Measurements from ENCODE around the gene ERP29.

Gene ERP29

DNA sequence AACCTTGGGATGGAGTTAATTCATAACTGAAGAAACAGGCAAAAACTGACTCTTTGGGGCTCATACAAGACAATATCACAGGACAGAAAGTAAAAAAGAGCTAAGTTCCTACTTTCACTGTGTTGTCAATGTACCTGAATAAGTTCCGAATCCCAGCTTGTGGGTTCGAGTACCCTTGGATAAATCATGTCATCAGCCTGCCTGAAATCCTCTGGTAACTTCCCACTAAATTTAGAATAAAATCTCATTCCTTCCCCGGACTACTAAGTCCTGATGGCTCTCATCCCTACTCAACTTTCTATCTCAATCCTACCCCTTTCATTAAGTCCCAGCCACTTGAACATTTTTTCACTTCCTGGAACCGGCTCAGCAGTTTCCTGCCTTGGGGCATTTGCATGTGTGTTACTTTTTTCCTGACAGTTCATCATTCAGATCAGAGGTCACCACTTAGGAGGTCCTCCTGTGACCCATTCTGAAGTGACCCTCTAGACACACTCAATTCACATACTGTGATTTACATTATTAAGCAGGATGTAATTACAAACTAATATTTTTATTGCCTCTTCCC, 12.7 kb downstream of the ERP29 start:
- no peak overlapping the region for H2BK120ac ChIP-seq (ENCODE audit: low read depth, low read length)
- no peak overlapping the region for H2BK15ac ChIP-seq (ENCODE audit: low read length)
- H3K27ac ChIP-seq (replicated peaks; ENCODE audit: low read length), result no peak overlapping the region
- no peaks in the 10 kb centered on the region for H3K9me3 ChIP-seq (replicated peaks in 1 of 2; ENCODE audit: control insufficient read depth in 2 of 2, insufficient read depth in 1 of 2, low read depth in 1 of 2, low read length in 2 of 2)
- no peak for DNase-seq (ENCODE audit: low spot score)
- no peaks in the 10 kb centered on the region for H3K27me3 ChIP-seq (ENCODE audit: control insufficient read depth in 3 of 3, insufficient read depth in 3 of 3, low read depth in 1 of 3, low read length in 3 of 3)
- no peak overlapping the region for H2BK12ac ChIP-seq (ENCODE audit: low read length)
- WGBS, 2 donors (ENCODE audit: extremely low coverage in 2 of 2, insufficient read length in 2 of 2, insufficient replicate concordance in 1 of 2), result no CpG with 5 or more reads among the region's 4 CpGs
- no peak overlapping the region for H3K23ac ChIP-seq (ENCODE audit: low read depth, low read length, poor library complexity)
- no peak overlapping the region for H2AFZ ChIP-seq (ENCODE audit: low read length)
- H3K14ac ChIP-seq (ENCODE audit: low read length), result no peak overlapping the region
- peaks cover 18 to 92% of the 10 kb centered on the region in 2 donors for H3K36me3 ChIP-seq (replicated peaks in 1 of 2; ENCODE audit: control insufficient read depth in 2 of 2, insufficient read depth in 2 of 2, low read length in 2 of 2)
- H2AK5ac ChIP-seq (ENCODE audit: low read depth, low read length), result no peak overlapping the region
- H4K91ac ChIP-seq (ENCODE audit: low read depth, low read length, poor library complexity), result no peak overlapping the region
- no peak overlapping the region for H3K4me3 ChIP-seq (ENCODE audit: low read length in 2 of 2)
- H3K79me1 ChIP-seq (ENCODE audit: low read depth, low read length), result no peaks in the 10 kb centered on the region
- H4K8ac ChIP-seq (ENCODE audit: low read depth, low read length), result no peak overlapping the region
- H3K4me1 ChIP-seq (ENCODE audit: control insufficient read depth in 2 of 2, insufficient read depth in 1 of 2, low read depth in 1 of 2, low read length in 2 of 2), result peaks cover 0 to 6% of the 10 kb centered on the region in 2 donors
- H3K18ac ChIP-seq (ENCODE audit: low read length), result no peak overlapping the region
- H3K9ac ChIP-seq (ENCODE audit: low read depth, low read length, poor library complexity), result no peak overlapping the region
- H3K4me2 ChIP-seq (ENCODE audit: insufficient read depth, low read length, poor library complexity, severe bottlenecking), result no peak overlapping the region
- no peak overlapping the region for H3K4ac ChIP-seq (ENCODE audit: low read length)
- H2BK5ac ChIP-seq (ENCODE audit: low read length), result no peak overlapping the region

- Histone ChIP-seq H3K4ac (ENCODE audit: low read length) (no peak overlapping the region), H3K18ac (ENCODE audit: low read length) (no peak overlapping the region), H4K91ac (ENCODE audit: low read depth, low read length, poor library complexity) (no peak overlapping the region), H3K79me1 (ENCODE audit: low read depth, low read length) (no peaks in the 10 kb centered on the region), H3K14ac (ENCODE audit: low read length) (no peak overlapping the region), H3K4me1 (ENCODE audit: control insufficient read depth in 2 of 2, insufficient read depth in 1 of 2, low read depth in 1 of 2, low read length in 2 of 2) (peaks cover 0 to 6% of the 10 kb centered on the region in 2 donors), H3K23ac (ENCODE audit: low read depth, low read length, poor library complexity) (no peak overlapping the region), H2BK12ac (ENCODE audit: low read length) (no peak overlapping the region), H2AK5ac (ENCODE audit: low read depth, low read length) (no peak overlapping the region), H3K4me3 (ENCODE audit: low read length in 2 of 2) (no peak overlapping the region), H3K9me3 (replicated peaks in 1 of 2; ENCODE audit: control insufficient read depth in 2 of 2, insufficient read depth in 1 of 2, low read depth in 1 of 2, low read length in 2 of 2) (no peaks in the 10 kb centered on the region), H3K27ac (replicated peaks; ENCODE audit: low read length) (no peak overlapping the region), H3K9ac (ENCODE audit: low read depth, low read length, poor library complexity) (no peak overlapping the region), H4K8ac (ENCODE audit: low read depth, low read length) (no peak overlapping the region), H3K36me3 (replicated peaks in 1 of 2; ENCODE audit: control insufficient read depth in 2 of 2, insufficient read depth in 2 of 2, low read length in 2 of 2) (peaks cover 14 to 92% of the 10 kb centered on the region in 2 donors), H2BK15ac (ENCODE audit: low read length) (no peak overlapping the region), H2AFZ (ENCODE audit: low read length) (no peak overlapping the region), H3K4me2 (ENCODE audit: insufficient read depth, low read length, poor library complexity, severe bottlenecking) (no peak overlapping the region), H2BK120ac (ENCODE audit: low read depth, low read length) (no peak overlapping the region), H3K27me3 (ENCODE audit: control insufficient read depth in 3 of 3, insufficient read depth in 3 of 3, low read depth in 1 of 3, low read length in 3 of 3) (no peaks in the 10 kb centered on the region), H2BK5ac (ENCODE audit: low read length) (no peak overlapping the region)
- WGBS, 2 donors (ENCODE audit: extremely low coverage in 2 of 2, insufficient read length in 2 of 2, insufficient replicate concordance in 1 of 2), result no CpG with 5 or more reads among the region's 2 CpGs
- no peak for DNase-seq (ENCODE audit: low spot score)
These were observed 16.1 kb downstream of the ERP29 start for GRCh38 chr12:112029301-112029700.

GRCh38 chr12:112031472-112031871, 18.2 kb downstream of the ERP29 start:
- Histone ChIP-seq H3K27me3 (ENCODE audit: control insufficient read depth in 3 of 3, insufficient read depth in 3 of 3, low read depth in 1 of 3, low read length in 3 of 3) (no peaks in the 10 kb centered on the region), H3K4me1 (ENCODE audit: control insufficient read depth in 2 of 2, insufficient read depth in 1 of 2, low read depth in 1 of 2, low read length in 2 of 2) (no peaks in the 10 kb centered on the region), H3K4me3 (ENCODE audit: low read length in 2 of 2) (no peak overlapping the region), H2BK5ac (ENCODE audit: low read length) (no peak overlapping the region), H3K9ac (ENCODE audit: low read depth, low read length, poor library complexity) (no peak overlapping the region), H3K4me2 (ENCODE audit: insufficient read depth, low read length, poor library complexity, severe bottlenecking) (no peak overlapping the region), H4K91ac (ENCODE audit: low read depth, low read length, poor library complexity) (no peak overlapping the region), H3K27ac (replicated peaks; ENCODE audit: low read length) (no peak overlapping the region), H2BK12ac (ENCODE audit: low read length) (no peak overlapping the region), H4K8ac (ENCODE audit: low read depth, low read length) (no peak overlapping the region), H2BK15ac (ENCODE audit: low read length) (no peak overlapping the region), H3K9me3 (replicated peaks in 1 of 2; ENCODE audit: control insufficient read depth in 2 of 2, insufficient read depth in 1 of 2, low read depth in 1 of 2, low read length in 2 of 2) (no peaks in the 10 kb centered on the region), H2AFZ (ENCODE audit: low read length) (no peak overlapping the region), H2BK120ac (ENCODE audit: low read depth, low read length) (no peak overlapping the region), H3K79me1 (ENCODE audit: low read depth, low read length) (no peaks in the 10 kb centered on the region), H2AK5ac (ENCODE audit: low read depth, low read length) (no peak overlapping the region), H3K14ac (ENCODE audit: low read length) (no peak overlapping the region), H3K36me3 (replicated peaks in 1 of 2; ENCODE audit: control insufficient read depth in 2 of 2, insufficient read depth in 2 of 2, low read length in 2 of 2) (peaks cover 14 to 96% of the 10 kb centered on the region in 2 donors), H3K18ac (ENCODE audit: low read length) (no peak overlapping the region), H3K4ac (ENCODE audit: low read length) (no peak overlapping the region), H3K23ac (ENCODE audit: low read depth, low read length, poor library complexity) (no peak overlapping the region)
- DNase-seq (ENCODE audit: low spot score), result no peak
- WGBS, 2 donors (ENCODE audit: extremely low coverage in 2 of 2, insufficient read length in 2 of 2, insufficient replicate concordance in 1 of 2), result no CpG with 5 or more reads among the region's 2 CpGs

GRCh38 chr12:112032292-112032691, 19.1 kb downstream of the ERP29 start:
- Histone ChIP-seq H2BK12ac (ENCODE audit: low read length) (no peak overlapping the region), H2AFZ (ENCODE audit: low read length) (no peak overlapping the region), H2BK5ac (ENCODE audit: low read length) (no peak overlapping the region), H3K4ac (ENCODE audit: low read length) (no peak overlapping the region), H3K14ac (ENCODE audit: low read length) (no peak overlapping the region), H2BK120ac (ENCODE audit: low read depth, low read length) (no peak overlapping the region), H3K9me3 (replicated peaks in 1 of 2; ENCODE audit: control insufficient read depth in 2 of 2, insufficient read depth in 1 of 2, low read depth in 1 of 2, low read length in 2 of 2) (no peaks in the 10 kb centered on the region), H3K4me1 (ENCODE audit: control insufficient read depth in 2 of 2, insufficient read depth in 1 of 2, low read depth in 1 of 2, low read length in 2 of 2) (no peaks in the 10 kb centered on the region), H3K23ac (ENCODE audit: low read depth, low read length, poor library complexity) (no peak overlapping the region), H3K27me3 (ENCODE audit: control insufficient read depth in 3 of 3, insufficient read depth in 3 of 3, low read depth in 1 of 3, low read length in 3 of 3) (no peaks in the 10 kb centered on the region), H2BK15ac (ENCODE audit: low read length) (no peak overlapping the region), H3K9ac (ENCODE audit: low read depth, low read length, poor library complexity) (no peak overlapping the region), H3K36me3 (replicated peaks in 1 of 2; ENCODE audit: control insufficient read depth in 2 of 2, insufficient read depth in 2 of 2, low read length in 2 of 2) (peaks cover 17 to 97% of the 10 kb centered on the region in 2 donors), H4K91ac (ENCODE audit: low read depth, low read length, poor library complexity) (no peak overlapping the region), H3K27ac (replicated peaks; ENCODE audit: low read length) (no peak overlapping the region), H3K79me1 (ENCODE audit: low read depth, low read length) (no peaks in the 10 kb centered on the region), H4K8ac (ENCODE audit: low read depth, low read length) (no peak overlapping the region), H3K4me2 (ENCODE audit: insufficient read depth, low read length, poor library complexity, severe bottlenecking) (no peak overlapping the region), H3K4me3 (ENCODE audit: low read length in 2 of 2) (no peak overlapping the region), H2AK5ac (ENCODE audit: low read depth, low read length) (no peak overlapping the region), H3K18ac (ENCODE audit: low read length) (no peak overlapping the region)
- WGBS, 2 donors (ENCODE audit: extremely low coverage in 2 of 2, insufficient read length in 2 of 2, insufficient replicate concordance in 1 of 2), result no CpG with 5 or more reads among the region's 5 CpGs
- DNase-seq (ENCODE audit: low spot score), result no peak
